Measurements from ENCODE around the gene ZNF592. TPM values are rescaled to one million over a fixed set of nuclear protein-coding genes. Genes with fewer than 3 reads are reported as not detected.

The ZNF592 gene
- total and polyA plus RNA-seq, 2 donors (not counting 3 experiments of a cell fraction or from before 2014, with no cell fraction given), result 12.3 to 21.1 TPM

- FAIRE-seq, result no peak
- Histone ChIP-seq H3K4me2 (ENCODE audit: insufficient read depth, low read length) (no peak overlapping the region), H3K9me1 (replicated peaks; ENCODE audit: control insufficient read depth, extremely low read depth, insufficient read depth, low read length) (no peaks in the 10 kb centered on the region), H3K79me2 (ENCODE audit: control insufficient read depth, insufficient read depth, low read length) (no peaks in the 10 kb centered on the region), H3K4me3 (replicated peaks in 1 of 3; ENCODE audit: insufficient read depth in 1 of 3, low read depth in 1 of 3, low read length in 3 of 3) (no peak overlapping the region), H3K36me3 (ENCODE audit: control insufficient read depth in 2 of 2, extremely low read depth in 1 of 2, insufficient read depth in 2 of 2, low read length in 2 of 2) (peaks cover 17 to 21% of the 10 kb centered on the region in 2 experiments), H4K20me1 (replicated peaks; ENCODE audit: control insufficient read depth, extremely low read depth, insufficient read depth, low read length) (no peaks in the 10 kb centered on the region), H3K9me3 (replicated peaks; ENCODE audit: control insufficient read depth, insufficient read depth, low read length) (no peaks in the 10 kb centered on the region), H3K9ac (replicated peaks; ENCODE audit: extremely low read depth, insufficient read depth, low read length) (no peak overlapping the region), H3K27ac (ENCODE audit: insufficient read depth, low read depth, low read length) (no peak overlapping the region), H3K4me1 (ENCODE audit: control insufficient read depth, extremely low read depth, insufficient read depth, low read length) (no peaks in the 10 kb centered on the region), H3K27me3 (ENCODE audit: control insufficient read depth in 2 of 2, insufficient read depth in 2 of 2, low read length in 2 of 2) (no peaks in the 10 kb centered on the region), H2AFZ (ENCODE audit: low read depth, low read length) (no peak overlapping the region)
- no peak for TF ChIP-seq MAX (IDR thresholded peaks at IDR 0.05; ENCODE audit: insufficient read depth, insufficient read length)
- TF ChIP-seq CTCF (IDR thresholded peaks at IDR 0.05; ENCODE audit: extremely low read depth in 1 of 2, insufficient read depth in 1 of 2, low read depth in 1 of 2, low read length in 2 of 2), result no peak
- no peak for TF ChIP-seq EZH2 (IDR thresholded peaks at IDR 0.05; ENCODE audit: borderline replicate concordance, low read depth, low read length, severe bottlenecking)
- TF ChIP-seq POLR2AphosphoS5 (IDR thresholded peaks at IDR 0.05; ENCODE audit: insufficient read depth, low read depth, low read length), result no peak
- no peak for TF ChIP-seq POLR2A (IDR thresholded peaks at IDR 0.05; ENCODE audit: low read depth, low read length)
- no peak for TF ChIP-seq FOS (IDR thresholded peaks at IDR 0.05; ENCODE audit: borderline replicate concordance, insufficient read depth, low read length)
- TF ChIP-seq JUN (IDR thresholded peaks at IDR 0.05; ENCODE audit: borderline replicate concordance, insufficient read depth, insufficient read length, low read depth), result no peak
- no peak for TF ChIP-seq GATA2 (IDR thresholded peaks at IDR 0.05; ENCODE audit: insufficient read depth, insufficient read length, low read depth, low read length)
- no peak for TF ChIP-seq MYC (IDR thresholded peaks at IDR 0.05; ENCODE audit: low read depth, low read length)
- intact Hi-C loops (cut with micrococcal nuclease), result no loop called here
- no peak for DNase-seq (ENCODE audit: low read depth, low spot score)
- ChIA-PET CTCF (interaction anchor here (0.7 kb wide), 1 partner anchor 18 kb away, joined by 3 read pairs; no protein-coding TSS in a partner anchor), POLR2A (no interaction called here)
- no TSS peak for BruUV-seq (replicated peaks)
- dilution Hi-C loops (cut with MboI; ENCODE audit: extremely low pct_ligation_motif_present, low sequenced_read_pairs), result no loop called here
These were observed 55.9 kb downstream of the ZNF592 start for GRCh38 chr15:84804005-84804900.
